ENCODE results near the gene CCDC14. TPM values are rescaled to one million over a fixed set of nuclear protein-coding genes. Genes with fewer than 3 reads are reported as not detected.

Gene CCDC14
- total RNA-seq, 1 experiment from 2014 or later, result 52.4 TPM

DNA sequence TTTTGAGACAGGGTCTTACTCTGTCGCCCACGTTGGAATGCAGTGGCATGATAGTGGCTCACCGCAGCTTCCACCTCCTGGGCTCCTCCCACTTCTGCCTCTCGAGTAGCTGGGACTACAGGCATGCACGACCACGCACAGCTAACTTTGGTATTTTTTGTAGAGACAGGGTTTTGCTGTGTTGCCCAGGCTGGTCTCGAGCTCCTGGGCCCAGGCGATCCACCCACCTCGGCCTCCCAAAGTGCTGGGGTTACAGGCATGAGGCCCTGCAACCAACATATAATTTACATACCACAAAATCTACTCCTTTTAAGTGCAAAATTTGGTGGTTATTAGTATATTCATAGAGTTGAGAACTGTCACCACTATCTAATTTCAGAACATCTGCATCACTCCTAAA, 31.7 kb downstream of the CCDC14 start:
- Mint-ChIP-seq H3K27me3 (ENCODE audit: low read depth) (no peaks in the 10 kb centered on the region), H3K9me3 (no peaks in the 10 kb centered on the region), H3K4me3 (no peak overlapping the region), H3K36me3 (peaks cover 54% of the 10 kb centered on the region), H3K4me1 (no peaks in the 10 kb centered on the region), H3K27ac (no peak overlapping the region)
- TF ChIP-seq NFATC4 (CRISPR knock-in tag; IDR thresholded peaks at IDR 0.05) (no peak), PRRX2 (CRISPR knock-in tag; IDR thresholded peaks at IDR 0.05) (no peak), IRF2 (CRISPR knock-in tag; IDR thresholded peaks at IDR 0.05; ENCODE audit: borderline replicate concordance, low read depth) (no peak), ZBTB21 (CRISPR knock-in tag; IDR thresholded peaks at IDR 0.05; ENCODE audit: borderline replicate concordance) (no peak), GABPB1 (CRISPR knock-in tag; IDR thresholded peaks at IDR 0.05) (no peak)
- TF ChIP-seq, protein P1, sequence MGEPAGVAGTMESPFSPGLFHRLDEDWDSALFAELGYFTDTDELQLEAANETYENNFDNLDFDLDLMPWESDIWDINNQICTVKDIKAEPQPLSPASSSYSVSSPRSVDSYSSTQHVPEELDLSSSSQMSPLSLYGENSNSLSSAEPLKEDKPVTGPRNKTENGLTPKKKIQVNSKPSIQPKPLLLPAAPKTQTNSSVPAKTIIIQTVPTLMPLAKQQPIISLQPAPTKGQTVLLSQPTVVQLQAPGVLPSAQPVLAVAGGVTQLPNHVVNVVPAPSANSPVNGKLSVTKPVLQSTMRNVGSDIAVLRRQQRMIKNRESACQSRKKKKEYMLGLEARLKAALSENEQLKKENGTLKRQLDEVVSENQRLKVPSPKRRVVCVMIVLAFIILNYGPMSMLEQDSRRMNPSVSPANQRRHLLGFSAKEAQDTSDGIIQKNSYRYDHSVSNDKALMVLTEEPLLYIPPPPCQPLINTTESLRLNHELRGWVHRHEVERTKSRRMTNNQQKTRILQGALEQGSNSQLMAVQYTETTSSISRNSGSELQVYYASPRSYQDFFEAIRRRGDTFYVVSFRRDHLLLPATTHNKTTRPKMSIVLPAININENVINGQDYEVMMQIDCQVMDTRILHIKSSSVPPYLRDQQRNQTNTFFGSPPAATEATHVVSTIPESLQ (CRISPR knock-in tag; IDR thresholded peaks at IDR 0.05), result no peak
- DNase-seq (ENCODE audit: low spot score) (no peak), ATAC-seq (no peak)
- ChIA-PET POLR2A (no interaction called here), CTCF (interaction anchor here (1.6 kb wide), 1 partner anchor 22 kb away, joined by 3 read pairs; no protein-coding TSS in a partner anchor)

DNA sequence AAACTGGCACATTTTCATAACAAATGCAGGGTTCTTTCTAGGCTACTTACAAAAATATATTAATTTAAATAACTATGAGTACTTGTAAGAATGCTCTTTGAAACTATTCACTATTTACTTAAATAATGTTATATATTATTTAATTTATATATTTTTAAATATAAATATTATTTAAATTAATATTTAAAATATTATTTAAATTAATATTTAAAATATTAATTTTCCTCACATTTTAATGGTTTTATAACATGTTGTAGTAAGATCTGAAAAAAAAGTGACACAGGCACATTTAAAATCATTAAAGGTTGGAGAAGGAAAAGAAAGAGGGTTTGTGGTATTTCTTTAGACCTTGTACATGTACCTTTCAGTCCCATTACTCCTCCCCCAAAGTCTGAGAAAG, 34.6 kb downstream of the CCDC14 start:
- Mint-ChIP-seq H3K27ac (no peak overlapping the region), H3K4me3 (no peak overlapping the region), H3K27me3 (ENCODE audit: low read depth) (no peaks in the 10 kb centered on the region), H3K9me3 (peaks cover 4% of the 10 kb centered on the region), H3K36me3 (peaks cover 53% of the 10 kb centered on the region), H3K4me1 (no peaks in the 10 kb centered on the region)
- DNase-seq (ENCODE audit: low spot score) (no peak), ATAC-seq (no peak)
- TF ChIP-seq ZNF232 (CRISPR knock-in tag; IDR thresholded peaks at IDR 0.05), result no peak
- peak; percentile 97 for TF ChIP-seq HMGA2 (CRISPR knock-in tag; IDR thresholded peaks at IDR 0.05)
- CTCF ChIA-PET, result interaction anchor here (0.7 kb wide), 1 partner anchor 139 kb away, joined by 4 read pairs; no protein-coding TSS in a partner anchor
- POLR2A ChIA-PET, result no interaction called here

DNA sequence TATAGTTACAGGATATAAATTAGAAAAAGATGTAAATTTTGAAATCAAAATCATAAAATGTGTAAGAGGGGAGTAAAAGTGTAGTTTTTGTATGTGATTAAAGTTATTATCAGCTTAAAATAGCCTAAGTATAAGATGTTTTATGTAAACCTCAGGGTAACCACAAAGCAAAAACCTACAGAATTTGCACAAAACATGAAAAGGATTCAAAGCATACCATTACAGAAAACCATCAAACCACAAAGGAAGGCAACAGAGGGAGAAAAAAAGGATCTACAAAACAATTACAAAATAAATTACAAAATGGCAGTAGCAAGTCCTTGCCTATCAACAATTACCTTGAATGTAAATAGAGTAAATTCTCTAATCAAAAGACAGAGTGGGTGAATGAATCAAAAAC, 40.2 kb downstream of the CCDC14 start:
- POLR2A ChIA-PET, result no interaction called here
- TF ChIP-seq SP1 (CRISPR knock-in tag; conservative IDR thresholded peaks at IDR 0.05) (no peak), NFE2L1 (CRISPR knock-in tag; IDR thresholded peaks at IDR 0.05) (no peak), ESRRA (CRISPR knock-in tag; IDR thresholded peaks at IDR 0.05; ENCODE audit: borderline replicate concordance) (no peak), MYBL2 (CRISPR knock-in tag; IDR thresholded peaks at IDR 0.05) (no peak), ZNF671 (CRISPR knock-in tag; IDR thresholded peaks at IDR 0.05) (no peak), ZNF138 (CRISPR knock-in tag; conservative IDR thresholded peaks at IDR 0.05) (no peak), JUN (CRISPR knock-in tag; IDR thresholded peaks at IDR 0.05) (no peak), MXD4 (CRISPR knock-in tag; IDR thresholded peaks at IDR 0.05; ENCODE audit: borderline replicate concordance) (no peak), FOXJ3 (CRISPR knock-in tag; IDR thresholded peaks at IDR 0.05; ENCODE audit: borderline replicate concordance) (no peak), ZNF219 (CRISPR knock-in tag; IDR thresholded peaks at IDR 0.05; ENCODE audit: borderline replicate concordance) (no peak)
- TF ChIP-seq, protein P2, sequence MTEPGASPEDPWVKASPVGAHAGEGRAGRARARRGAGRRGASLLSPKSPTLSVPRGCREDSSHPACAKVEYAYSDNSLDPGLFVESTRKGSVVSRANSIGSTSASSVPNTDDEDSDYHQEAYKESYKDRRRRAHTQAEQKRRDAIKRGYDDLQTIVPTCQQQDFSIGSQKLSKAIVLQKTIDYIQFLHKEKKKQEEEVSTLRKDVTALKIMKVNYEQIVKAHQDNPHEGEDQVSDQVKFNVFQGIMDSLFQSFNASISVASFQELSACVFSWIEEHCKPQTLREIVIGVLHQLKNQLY (CRISPR knock-in tag; IDR thresholded peaks at IDR 0.05), result no peak
- TF ChIP-seq, protein P3, sequence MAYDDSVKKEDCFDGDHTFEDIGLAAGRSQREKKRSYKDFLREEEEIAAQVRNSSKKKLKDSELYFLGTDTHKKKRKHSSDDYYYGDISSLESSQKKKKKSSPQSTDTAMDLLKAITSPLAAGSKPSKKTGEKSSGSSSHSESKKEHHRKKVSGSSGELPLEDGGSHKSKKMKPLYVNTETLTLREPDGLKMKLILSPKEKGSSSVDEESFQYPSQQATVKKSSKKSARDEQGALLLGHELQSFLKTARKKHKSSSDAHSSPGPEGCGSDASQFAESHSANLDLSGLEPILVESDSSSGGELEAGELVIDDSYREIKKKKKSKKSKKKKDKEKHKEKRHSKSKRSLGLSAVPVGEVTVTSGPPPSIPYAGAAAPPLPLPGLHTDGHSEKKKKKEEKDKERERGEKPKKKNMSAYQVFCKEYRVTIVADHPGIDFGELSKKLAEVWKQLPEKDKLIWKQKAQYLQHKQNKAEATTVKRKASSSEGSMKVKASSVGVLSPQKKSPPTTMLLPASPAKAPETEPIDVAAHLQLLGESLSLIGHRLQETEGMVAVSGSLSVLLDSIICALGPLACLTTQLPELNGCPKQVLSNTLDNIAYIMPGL (CRISPR knock-in tag; IDR thresholded peaks at IDR 0.05), result no peak
- TF ChIP-seq, protein P4, sequence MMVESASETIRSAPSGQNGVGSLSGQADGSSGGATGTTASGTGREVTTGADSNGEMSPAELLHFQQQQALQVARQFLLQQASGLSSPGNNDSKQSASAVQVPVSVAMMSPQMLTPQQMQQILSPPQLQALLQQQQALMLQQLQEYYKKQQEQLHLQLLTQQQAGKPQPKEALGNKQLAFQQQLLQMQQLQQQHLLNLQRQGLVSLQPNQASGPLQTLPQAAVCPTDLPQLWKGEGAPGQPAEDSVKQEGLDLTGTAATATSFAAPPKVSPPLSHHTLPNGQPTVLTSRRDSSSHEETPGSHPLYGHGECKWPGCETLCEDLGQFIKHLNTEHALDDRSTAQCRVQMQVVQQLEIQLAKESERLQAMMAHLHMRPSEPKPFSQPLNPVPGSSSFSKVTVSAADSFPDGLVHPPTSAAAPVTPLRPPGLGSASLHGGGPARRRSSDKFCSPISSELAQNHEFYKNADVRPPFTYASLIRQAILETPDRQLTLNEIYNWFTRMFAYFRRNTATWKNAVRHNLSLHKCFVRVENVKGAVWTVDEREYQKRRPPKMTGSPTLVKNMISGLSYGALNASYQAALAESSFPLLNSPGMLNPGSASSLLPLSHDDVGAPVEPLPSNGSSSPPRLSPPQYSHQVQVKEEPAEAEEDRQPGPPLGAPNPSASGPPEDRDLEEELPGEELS (CRISPR knock-in tag; IDR thresholded peaks at IDR 0.05), result no peak
- TF ChIP-seq, protein P5, sequence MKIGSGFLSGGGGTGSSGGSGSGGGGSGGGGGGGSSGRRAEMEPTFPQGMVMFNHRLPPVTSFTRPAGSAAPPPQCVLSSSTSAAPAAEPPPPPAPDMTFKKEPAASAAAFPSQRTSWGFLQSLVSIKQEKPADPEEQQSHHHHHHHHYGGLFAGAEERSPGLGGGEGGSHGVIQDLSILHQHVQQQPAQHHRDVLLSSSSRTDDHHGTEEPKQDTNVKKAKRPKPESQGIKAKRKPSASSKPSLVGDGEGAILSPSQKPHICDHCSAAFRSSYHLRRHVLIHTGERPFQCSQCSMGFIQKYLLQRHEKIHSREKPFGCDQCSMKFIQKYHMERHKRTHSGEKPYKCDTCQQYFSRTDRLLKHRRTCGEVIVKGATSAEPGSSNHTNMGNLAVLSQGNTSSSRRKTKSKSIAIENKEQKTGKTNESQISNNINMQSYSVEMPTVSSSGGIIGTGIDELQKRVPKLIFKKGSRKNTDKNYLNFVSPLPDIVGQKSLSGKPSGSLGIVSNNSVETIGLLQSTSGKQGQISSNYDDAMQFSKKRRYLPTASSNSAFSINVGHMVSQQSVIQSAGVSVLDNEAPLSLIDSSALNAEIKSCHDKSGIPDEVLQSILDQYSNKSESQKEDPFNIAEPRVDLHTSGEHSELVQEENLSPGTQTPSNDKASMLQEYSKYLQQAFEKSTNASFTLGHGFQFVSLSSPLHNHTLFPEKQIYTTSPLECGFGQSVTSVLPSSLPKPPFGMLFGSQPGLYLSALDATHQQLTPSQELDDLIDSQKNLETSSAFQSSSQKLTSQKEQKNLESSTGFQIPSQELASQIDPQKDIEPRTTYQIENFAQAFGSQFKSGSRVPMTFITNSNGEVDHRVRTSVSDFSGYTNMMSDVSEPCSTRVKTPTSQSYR (CRISPR knock-in tag; IDR thresholded peaks at IDR 0.05), result no peak
- TF ChIP-seq, protein P6, sequence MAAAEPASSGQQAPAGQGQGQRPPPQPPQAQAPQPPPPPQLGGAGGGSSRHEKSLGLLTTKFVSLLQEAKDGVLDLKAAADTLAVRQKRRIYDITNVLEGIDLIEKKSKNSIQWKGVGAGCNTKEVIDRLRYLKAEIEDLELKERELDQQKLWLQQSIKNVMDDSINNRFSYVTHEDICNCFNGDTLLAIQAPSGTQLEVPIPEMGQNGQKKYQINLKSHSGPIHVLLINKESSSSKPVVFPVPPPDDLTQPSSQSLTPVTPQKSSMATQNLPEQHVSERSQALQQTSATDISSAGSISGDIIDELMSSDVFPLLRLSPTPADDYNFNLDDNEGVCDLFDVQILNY (CRISPR knock-in tag; IDR thresholded peaks at IDR 0.05), result no peak

More for the DNA sequence above, 40.2 kb downstream of the CCDC14 start:
- Mint-ChIP-seq H3K4me1 (no peaks in the 10 kb centered on the region), H3K36me3 (peaks cover 45% of the 10 kb centered on the region), H3K27me3 (ENCODE audit: low read depth) (no peaks in the 10 kb centered on the region), H3K27ac (no peak overlapping the region), H3K4me3 (no peak overlapping the region), H3K9me3 (peaks cover 20% of the 10 kb centered on the region)
- no peak for DNase-seq (ENCODE audit: low spot score)
- no peak for ATAC-seq
- CTCF ChIA-PET, result no interaction called here
